ENCODE results near the gene B2M. TPM values are rescaled to one million over a fixed set of nuclear protein-coding genes. Genes with fewer than 3 reads are reported as not detected.
A peak's percentile ranks its signal among the peaks of the same experiment; 100 is the strongest.

The B2M gene
- total and polyA plus RNA-seq, 2 of the 13 experiments (the other 11 are each of a cell fraction or from before 2014, with no cell fraction given) = 784 to 857 TPM

- Histone ChIP-seq H3K4me2 (ENCODE audit: low read depth, low read length) (no peak overlapping the region), H3K79me2 (ENCODE audit: insufficient read depth, low read length) (peaks cover 18% of the 10 kb centered on the region), H3K27ac (ENCODE audit: extremely low read length, insufficient read depth, low read length) (no peak overlapping the region), H3K9ac (ENCODE audit: insufficient read depth, low read depth, low read length) (no peak overlapping the region), H3K4me3 (replicated peaks in 1 of 3; ENCODE audit: insufficient read depth in 1 of 3, low read depth in 2 of 3, low read length in 3 of 3) (no peak overlapping the region), H3K27me3 (ENCODE audit: control insufficient read depth in 1 of 2, insufficient read depth in 2 of 2, low read length in 2 of 2) (no peaks in the 10 kb centered on the region), H3K36me3 (replicated peaks in 1 of 2; ENCODE audit: control insufficient read depth in 1 of 2, insufficient read depth in 2 of 2, low read length in 2 of 2) (peaks cover 8 to 29% of the 10 kb centered on the region in 2 experiments), H4K20me1 (ENCODE audit: insufficient read depth, low read length) (peaks cover 9% of the 10 kb centered on the region; the same call in 1 of the 2 replicates), H2AFZ (ENCODE audit: low read length) (no peak overlapping the region), H3K9me3 (ENCODE audit: low read length) (no peaks in the 10 kb centered on the region), H3K4me1 (ENCODE audit: insufficient read depth, low read length) (peaks cover 36% of the 10 kb centered on the region)
- BruUV-seq (replicated peaks) = no TSS peak
- POLR2A ChIA-PET = interaction anchor here (1.7 kb wide), 1 partner anchor 11 kb away, joined by 10 read pairs; no protein-coding TSS in a partner anchor
- in situ Hi-C loops (cut with HindIII; ENCODE audit: extremely low pct_ligation_motif_present, low pct_unique_long_range_greater_than_20kb) = no loop called here
- DNase-seq (ENCODE audit: low spot score) (no peak), FAIRE-seq (no peak), ATAC-seq (no peak)
- CTCF ChIA-PET (ENCODE audit: low intra/inter-chr PET ratio, low total read pairs) = no interaction called here
- WGBS (ENCODE audit: low lambda C conversion rate) = 73% methylated on average over 4 of the region's 4 CpGs
- TF ChIP-seq RBFOX2 (IDR thresholded peaks at IDR 0.05; ENCODE audit: low read depth, low read length) (0 out of 2 replicates have a peak, but pooled peaks have one; percentile 32), ZBTB2 (CRISPR knock-in tag; IDR thresholded peaks at IDR 0.05; ENCODE audit: low read depth) (no peak), REPIN1 (CRISPR knock-in tag; IDR thresholded peaks at IDR 0.05; ENCODE audit: borderline replicate concordance, low read depth) (no peak), BCL3 (CRISPR knock-in tag; IDR thresholded peaks at IDR 0.05) (no peak), ZNF292 (CRISPR knock-in tag; IDR thresholded peaks at IDR 0.05; ENCODE audit: borderline replicate concordance, low read depth) (no peak)
- intact Hi-C loops (cut with micrococcal nuclease; ENCODE audit: unreplicated experiment) = no loop called here
These were observed 7.0 kb downstream of the B2M start for GRCh38 chr15:44718180-44718926.
